HFFc6 (cell line): ENCODE measurements around the gene LIMS1. TPM values are rescaled to one million over a fixed set of nuclear protein-coding genes. Genes with fewer than 3 reads are reported as not detected.

Source experiments
- DNase-seq: peaks from one replicate; pipeline ENCODE4 v3.0.0-alpha.2; 2018
- H3K27ac Mint-ChIP-seq: 2 replicates; pipeline ENCODE4 v1.8.0; 2020; ENCODE audit warnings: mild to moderate bottlenecking, mixed read lengths
- H3K27me3 Mint-ChIP-seq: 2 replicates; pipeline ENCODE4 v1.8.0; 2021; ENCODE audit warnings: mild to moderate bottlenecking, moderate library complexity, mixed read lengths; ENCODE audit not compliant: insufficient read depth
- H3K36me3 Mint-ChIP-seq: 2 replicates; pipeline ENCODE4 v1.8.0; 2021; ENCODE audit warnings: low read depth, mixed read lengths
- H3K4me1 Mint-ChIP-seq: 2 replicates; pipeline ENCODE4 v1.8.0; 2020; ENCODE audit warnings: low read depth, mixed read lengths
- H3K4me3 Mint-ChIP-seq: 2 replicates; pipeline ENCODE4 v1.8.0; 2020; ENCODE audit warnings: mild to moderate bottlenecking, moderate library complexity, mixed read lengths
- H3K9me3 Mint-ChIP-seq: 2 replicates; pipeline ENCODE4 v1.8.0; 2020; ENCODE audit warnings: mild to moderate bottlenecking, mixed read lengths
- CTCF ChIP-seq: fragments of 200-600 bp; sonication (generic); IDR thresholded peaks from 2 replicates; pipeline ENCODE4 v1.5.0; 2021; ENCODE audit warnings: antibody characterized with exemption, mild to moderate bottlenecking
- total RNA-seq, 6 experiments: library from RNA; stranded (reverse); fragmentation: NEBNext Ultra II Directional; extraction: Animal tissue kit (Norgen Biotek cat#: 25700); gene quantifications; 2 replicates in 1 of 6; 3 replicates in 5 of 6; pipeline ENCODE4 v1.2.3, GENCODE V29; 2021

Gene LIMS1
- total RNA-seq, 6 experiments from 2014 or later: 57.0 to 58.7 (median 57.8) TPM

- Mint-ChIP-seq H3K27ac (no peak overlapping the region), H3K9me3 (no peaks in the 10 kb centered on the region), H3K27me3 (peaks cover 2% of the 10 kb centered on the region; the same call in 1 of the 2 replicates), H3K4me1 (peaks cover 62% of the 10 kb centered on the region), H3K4me3 (no peak overlapping the region), H3K36me3 (no peaks in the 10 kb centered on the region)
- no peak for TF ChIP-seq CTCF
- no peak for DNase-seq
Observed at GRCh38 chr2:108629417-108629816, 95.1 kb downstream of the LIMS1 start.

GRCh38 chr2:108630567-108631405 lies 96.5 kb downstream of the LIMS1 start:
- DNase-seq: peak; percentile 30
- H3K4me3 Mint-ChIP-seq: peak overlapping the region; percentile 43
- H3K27me3 Mint-ChIP-seq: peaks cover 2% of the 10 kb centered on the region; the same call in 1 of the 2 replicates
- H3K4me1 Mint-ChIP-seq: peaks cover 72% of the 10 kb centered on the region
- no peaks in the 10 kb centered on the region for H3K9me3 Mint-ChIP-seq
- no peak for TF ChIP-seq CTCF
- H3K36me3 Mint-ChIP-seq: no peaks in the 10 kb centered on the region
- peak overlapping the region; percentile 36 for H3K27ac Mint-ChIP-seq

- TF ChIP-seq CTCF: no peak
- peaks cover 89% of the 10 kb centered on the region for H3K4me1 Mint-ChIP-seq
- H3K27ac Mint-ChIP-seq: no peak overlapping the region
- H3K9me3 Mint-ChIP-seq: no peaks in the 10 kb centered on the region
- no peak overlapping the region for H3K4me3 Mint-ChIP-seq
- peaks cover 2% of the 10 kb centered on the region; the same call in 1 of the 2 replicates for H3K27me3 Mint-ChIP-seq
- no peaks in the 10 kb centered on the region for H3K36me3 Mint-ChIP-seq
- DNase-seq: no peak
Observed at GRCh38 chr2:108632332-108633160, 98.3 kb downstream of the LIMS1 start.

- no peak for DNase-seq
- Mint-ChIP-seq H3K9me3 (no peaks in the 10 kb centered on the region), H3K36me3 (no peaks in the 10 kb centered on the region), H3K27ac (no peak overlapping the region), H3K27me3 (peaks cover 2% of the 10 kb centered on the region; the same call in 1 of the 2 replicates), H3K4me3 (no peak overlapping the region), H3K4me1 (peaks cover 91% of the 10 kb centered on the region)
- TF ChIP-seq CTCF: no peak
Observed at GRCh38 chr2:108633409-108633808, 99.1 kb downstream of the LIMS1 start.

- DNase-seq: no peak
- no peak for TF ChIP-seq CTCF
- Mint-ChIP-seq H3K27me3 (no peaks in the 10 kb centered on the region), H3K4me1 (peaks cover 92% of the 10 kb centered on the region), H3K36me3 (no peaks in the 10 kb centered on the region), H3K4me3 (no peak overlapping the region), H3K9me3 (no peaks in the 10 kb centered on the region), H3K27ac (peak overlapping the region; percentile 34; the same call in 1 of the 2 replicates)
Observed at GRCh38 chr2:108634011-108634410, 99.7 kb downstream of the LIMS1 start.
